GM21619 (cell line): ENCODE measurements around the gene PPP1R1C.
"Not testable (repeated sequence)": the region's sequence is repeated elsewhere in the genome, so short reads cannot be mapped to it uniquely, and the experiment has no call there.

Experiments
- ATAC-seq: cut with Tn5 transposase; IDR thresholded peaks from one replicate; pipeline ENCODE4 v1.9.1; 2021; ENCODE audit not compliant: unreplicated experiment

PPP1R1C gene

DNA sequence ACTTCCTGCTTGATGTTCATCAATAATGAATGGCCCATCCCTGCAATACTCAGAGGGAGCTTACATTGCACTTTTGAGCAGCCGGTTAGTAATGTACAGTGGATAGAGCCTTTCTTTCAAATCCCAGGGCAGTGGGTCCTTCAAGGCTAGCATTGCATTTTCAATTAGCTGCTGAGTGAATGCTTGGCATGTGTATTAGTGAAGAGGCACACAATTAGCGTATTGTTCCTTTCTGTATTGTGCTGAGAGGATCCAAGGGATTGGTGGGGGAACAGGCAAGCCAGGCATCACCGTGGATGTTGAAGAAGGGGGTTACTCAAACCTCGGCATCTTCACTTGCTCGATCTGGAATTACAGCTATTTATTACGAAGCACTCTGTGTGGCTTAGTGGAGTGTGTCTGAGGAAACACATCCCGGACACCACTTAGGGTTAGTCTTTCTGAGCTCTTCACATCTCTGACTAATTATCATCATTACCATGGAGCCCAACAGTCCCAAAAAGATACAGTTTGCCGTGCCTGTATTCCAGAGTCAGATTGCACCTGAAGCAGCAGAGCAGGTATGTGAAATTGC is at the start of gene PPP1R1C:
TSS of gene PPP1R1C (plus strand) at position 222 of the 574 bp plus-strand sequence. CDS start at position 480, 258 bp downstream.
- ATAC-seq, result no peak

DNA sequence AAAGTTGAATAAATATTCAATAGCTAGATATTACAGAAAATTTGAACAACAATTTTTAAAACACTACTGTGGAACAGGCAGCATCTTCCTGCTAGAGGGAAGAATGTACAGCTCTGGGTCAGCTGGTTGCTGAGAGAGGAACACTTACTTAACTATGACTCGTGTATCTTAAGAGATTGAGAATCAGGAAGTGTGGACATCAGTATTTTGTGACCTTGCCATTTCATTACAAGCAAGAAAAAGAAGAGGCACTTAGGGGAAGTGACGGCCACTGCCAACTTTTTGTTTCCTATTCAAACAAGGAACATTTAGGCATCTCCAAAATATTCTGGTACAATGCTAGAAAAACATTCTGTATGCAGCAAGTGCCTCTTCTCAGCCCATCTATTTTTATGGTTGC is 48.2 kb upstream of the PPP1R1C start:
- no peak for ATAC-seq

DNA sequence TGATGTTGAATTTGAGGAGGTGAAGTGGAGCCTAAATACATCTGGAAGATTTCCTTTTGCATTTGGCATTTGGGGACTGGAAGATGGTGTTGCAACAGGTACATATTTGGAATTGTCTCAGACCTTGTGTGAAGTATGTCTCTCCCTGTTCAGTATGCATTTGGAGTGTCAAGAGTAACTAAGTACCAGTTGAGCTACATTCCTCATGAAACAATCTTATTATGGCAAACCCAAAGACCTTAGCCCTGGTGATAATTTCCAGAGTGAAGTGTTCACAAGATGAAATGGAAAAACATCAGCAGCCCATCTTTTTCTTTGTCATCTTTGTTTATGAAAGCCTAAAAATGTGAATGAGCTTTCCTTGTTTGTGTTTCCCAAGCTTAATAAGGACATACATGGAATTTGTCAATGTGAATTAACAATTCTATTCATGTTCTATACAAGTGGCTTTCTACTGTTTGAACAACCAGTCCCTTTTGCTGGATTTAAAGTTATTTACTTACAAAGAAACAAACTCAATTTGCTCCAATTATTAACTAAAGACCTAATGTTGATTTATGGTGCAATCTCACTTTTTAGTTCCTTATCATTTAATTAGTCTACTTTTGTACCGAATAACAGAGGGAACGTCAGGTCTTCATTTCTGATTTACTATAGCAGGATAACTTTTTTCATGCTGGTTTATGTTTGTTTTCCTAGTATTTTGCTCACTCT is 42.1 kb upstream of the PPP1R1C start:
- no peak for ATAC-seq

DNA sequence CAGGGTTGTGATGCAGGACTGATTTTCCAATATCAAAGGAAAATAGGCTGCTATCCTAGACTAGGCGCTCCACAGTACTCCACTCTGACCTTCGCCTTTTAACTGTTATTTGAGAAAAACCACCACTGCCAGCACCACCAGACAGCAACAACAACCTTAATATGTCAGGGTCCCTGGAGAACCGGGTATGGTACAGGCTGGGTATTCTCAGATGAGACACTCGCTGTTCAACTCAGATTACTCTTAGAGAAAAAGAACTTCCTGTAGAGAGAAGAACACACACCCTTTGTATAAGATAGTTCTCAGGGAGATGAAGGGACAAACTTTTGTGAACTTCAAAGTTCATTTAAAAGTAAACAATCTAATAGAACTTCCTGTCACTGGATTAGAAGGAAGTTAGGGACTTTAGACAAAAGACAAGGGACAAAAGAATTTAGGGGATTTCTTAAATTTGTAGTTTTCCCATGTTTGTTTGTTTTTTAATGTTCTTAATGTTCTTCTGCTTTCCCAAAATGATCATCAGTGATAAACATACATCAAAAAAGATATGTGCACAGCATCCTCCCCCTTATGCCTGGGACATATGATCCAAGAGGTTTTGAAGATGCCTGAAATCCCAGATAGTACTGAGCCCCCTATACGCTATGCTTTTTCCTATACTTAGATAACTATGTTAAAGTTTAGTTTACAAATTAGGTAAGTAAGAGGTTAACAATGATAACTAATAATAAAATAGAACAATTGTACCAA is 41.3 kb upstream of the PPP1R1C start:
- no peak for ATAC-seq

- ATAC-seq, result no peak
Measured at GRCh38 chr2:181944914-181945291, 40.8 kb upstream of the PPP1R1C start.

- no peak for ATAC-seq
Measured at GRCh38 chr2:181946444-181947127, 39.1 kb upstream of the PPP1R1C start.

- ATAC-seq, result no peak
Measured at GRCh38 chr2:181947273-181947672, 38.4 kb upstream of the PPP1R1C start.

- ATAC-seq, result no peak
Measured at GRCh38 chr2:181948227-181948626, 37.4 kb upstream of the PPP1R1C start.

- ATAC-seq, result no peak
Measured at GRCh38 chr2:181949047-181949446, 36.6 kb upstream of the PPP1R1C start.

DNA sequence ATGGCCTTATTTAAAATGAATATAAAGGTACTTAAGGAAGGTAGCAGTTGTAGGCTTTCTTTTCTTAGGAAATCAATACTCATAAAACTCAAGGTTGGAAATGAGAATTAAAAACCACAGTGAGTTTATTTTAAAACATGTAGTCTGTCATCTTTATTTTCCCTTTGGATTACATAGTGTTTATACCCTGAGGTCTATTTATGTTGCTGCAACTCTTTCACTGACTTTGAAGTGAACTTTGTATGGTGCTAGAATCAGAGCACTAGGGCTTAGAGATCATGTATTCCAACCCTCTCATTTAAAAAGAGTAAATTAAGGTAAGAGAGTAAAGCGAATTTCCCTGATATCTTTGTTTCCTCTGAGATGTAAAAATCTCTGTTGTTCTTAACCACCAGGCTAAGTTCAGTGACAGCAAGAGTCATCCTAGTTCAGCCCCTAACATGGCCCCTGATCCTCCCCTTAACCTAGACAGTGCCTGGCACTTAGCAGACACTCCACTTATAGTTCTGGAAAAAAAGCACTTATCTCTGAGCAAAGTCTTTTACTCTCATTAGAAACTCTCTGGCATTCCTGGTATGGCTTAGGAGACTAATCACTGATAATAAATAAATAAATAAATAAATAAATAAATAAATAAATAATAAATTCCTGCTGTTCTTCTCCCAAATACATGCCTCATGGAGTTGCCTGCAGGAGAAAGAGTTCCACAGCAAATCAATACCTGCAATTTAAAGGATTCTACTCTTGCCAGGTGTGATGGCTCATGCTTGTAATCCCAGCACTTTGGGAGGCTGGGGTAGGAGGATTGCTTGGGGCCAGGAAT is 33.0 kb upstream of the PPP1R1C start:
- no peak for ATAC-seq

DNA sequence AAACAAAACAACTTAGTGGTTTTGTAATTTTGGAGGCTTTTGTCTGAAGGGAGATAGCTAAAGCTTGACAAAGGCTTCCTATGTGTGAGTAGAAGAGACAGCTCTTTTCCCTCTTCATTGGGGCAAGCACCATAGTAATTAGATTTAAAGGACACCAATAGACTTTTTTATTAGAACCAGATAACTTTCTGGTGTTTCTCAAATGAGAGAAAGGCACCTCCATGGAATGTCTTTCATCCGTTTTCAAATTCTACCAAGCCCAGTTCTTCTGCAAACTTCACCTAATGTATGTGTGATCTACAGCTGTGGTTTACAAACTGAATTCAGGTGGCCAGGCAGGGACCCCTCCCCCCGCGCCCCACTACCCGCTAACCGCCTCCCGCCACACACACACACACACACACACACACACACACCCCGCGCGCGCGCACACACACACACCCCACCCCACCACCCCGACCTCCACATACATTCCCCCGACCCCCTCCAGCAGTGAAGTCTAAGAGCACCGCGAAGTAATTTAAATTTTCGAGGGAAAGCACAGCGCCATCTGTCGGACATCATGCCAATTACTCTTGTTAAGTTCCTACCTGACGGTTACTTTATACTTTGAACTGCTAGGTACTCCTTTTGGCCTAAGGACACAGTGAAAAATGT is 31.6 kb upstream of the PPP1R1C start:
- peak; percentile 83 for ATAC-seq

DNA sequence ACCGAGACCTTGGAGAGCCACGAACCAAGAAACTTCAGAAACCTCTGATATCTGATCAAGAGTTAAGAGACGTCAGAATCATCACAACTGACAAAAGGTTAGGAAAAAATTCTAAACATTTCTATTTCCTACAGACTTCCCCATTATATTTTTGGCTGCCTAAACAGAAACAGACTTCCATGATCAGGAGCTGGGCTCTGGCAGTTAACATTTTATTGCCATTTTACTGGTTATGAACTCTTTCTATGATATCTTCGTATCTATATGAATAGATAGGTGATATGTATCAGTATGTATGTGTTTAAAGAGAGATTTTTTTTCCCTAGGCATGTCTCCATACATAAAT is 31.1 kb upstream of the PPP1R1C start:
- ATAC-seq, result no peak

- no peak for ATAC-seq
Measured at GRCh38 chr2:181955010-181955409, 30.6 kb upstream of the PPP1R1C start.

DNA sequence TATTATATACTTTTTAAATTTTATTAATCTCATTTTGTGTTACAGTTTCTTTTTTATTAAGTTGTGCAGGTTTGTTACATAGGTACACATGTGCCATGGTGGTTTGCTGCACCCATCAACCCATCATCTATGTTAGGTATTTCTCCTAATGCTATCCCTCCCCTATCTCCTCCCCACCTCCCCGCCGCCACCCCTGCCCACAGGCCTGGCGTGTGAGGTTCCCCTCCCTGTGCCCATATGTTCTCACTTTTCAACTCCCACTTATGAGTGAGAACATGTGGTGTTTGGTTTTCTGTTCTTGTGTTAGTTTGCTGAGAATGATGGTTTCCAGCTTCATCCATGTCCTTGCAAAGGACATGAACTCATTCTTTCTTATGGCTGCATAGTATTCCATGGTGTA is 29.8 kb upstream of the PPP1R1C start:
- ATAC-seq, result not testable (repeated sequence)

DNA sequence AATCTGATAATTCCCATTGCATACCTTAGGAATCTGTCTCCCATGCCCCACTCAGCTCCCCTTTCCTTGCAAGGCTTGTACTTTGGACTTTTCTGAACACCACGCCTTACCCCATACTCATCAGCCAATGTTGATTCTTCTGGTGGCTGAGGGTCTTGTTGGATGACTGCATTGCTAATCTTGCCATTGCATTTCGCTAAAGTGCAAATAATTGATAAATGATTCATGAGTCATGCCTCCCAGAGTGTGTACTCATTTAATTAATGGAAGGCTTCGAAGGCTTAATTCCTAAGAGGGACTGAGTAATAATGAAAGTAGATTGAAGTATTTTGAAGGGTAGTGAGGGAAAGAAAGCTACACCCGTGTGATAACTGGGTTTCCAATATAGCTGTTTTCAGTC is 28.0 kb upstream of the PPP1R1C start:
- ATAC-seq, result no peak

- ATAC-seq, result no peak
Measured at GRCh38 chr2:181958726-181959125, 26.9 kb upstream of the PPP1R1C start.

GRCh38 chr2:181959508-181959907 is 26.1 kb upstream of the PPP1R1C start:
- ATAC-seq, result no peak

DNA sequence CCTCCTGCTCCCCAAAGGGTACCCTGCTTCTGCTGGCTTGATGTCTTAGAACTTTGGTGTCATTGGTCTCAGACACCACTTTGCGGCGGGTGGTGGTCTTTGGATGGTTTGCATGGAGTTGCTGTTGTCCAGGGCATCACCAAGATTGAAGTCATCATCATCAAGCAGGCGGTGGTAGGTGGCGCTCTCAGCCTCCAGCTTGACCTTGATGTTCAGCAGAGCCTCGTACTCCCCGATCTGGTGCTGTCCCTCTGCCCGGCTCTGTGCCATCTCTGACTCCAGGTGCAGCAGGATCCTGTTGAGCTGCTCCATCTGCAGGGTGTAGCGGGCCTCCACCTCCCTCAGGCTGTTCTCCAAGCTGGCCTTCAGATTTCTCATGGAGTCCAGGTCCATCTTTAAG is 24.5 kb upstream of the PPP1R1C start:
- ATAC-seq, result not testable (repeated sequence)

- no peak for ATAC-seq
Measured at GRCh38 chr2:181962142-181962541, 23.5 kb upstream of the PPP1R1C start.

- no peak for ATAC-seq
Measured at GRCh38 chr2:181970160-181970794, 15.4 kb upstream of the PPP1R1C start.
